Endothelial cell of umbilical vein (primary cell): ENCODE results near the gene ATP13A4.

Experiments used
- CTCF ChIP-seq, 2 donors: IDR thresholded peaks; 1 replicate in 1 of 2; 2 replicates in 1 of 2; pipeline ENCODE4 v1.5.1; 2011; ENCODE audit warnings: low read length in 2 of 2, mild to moderate bottlenecking in 2 of 2, moderate library complexity in 2 of 2, control low read depth in 1 of 2, inconsistent platforms in 1 of 2, low read depth in 1 of 2; ENCODE audit not compliant: insufficient read depth in 1 of 2; ENCODE audit errors: extremely low read depth in 1 of 2
- EZH2 ChIP-seq: IDR thresholded peaks from 2 replicates; pipeline ENCODE4 v1.6.1; 2012; ENCODE audit warnings: borderline replicate concordance, low read depth, mild to moderate bottlenecking, moderate library complexity, low read length, inconsistent platforms; ENCODE audit not compliant: severe bottlenecking
- MAX ChIP-seq: IDR thresholded peaks from 2 replicates; pipeline ENCODE4 v1.6.1; 2011; ENCODE audit not compliant: insufficient read depth, insufficient read length
- POLR2A ChIP-seq: IDR thresholded peaks from 2 replicates; pipeline ENCODE4 v1.6.1; 2012; ENCODE audit warnings: low read depth, mild to moderate bottlenecking, control low read depth, low read length
- POLR2AphosphoS5 ChIP-seq: IDR thresholded peaks from 2 replicates; pipeline ENCODE4 v1.6.1; 2012; ENCODE audit warnings: low read depth, mild to moderate bottlenecking, control low read depth, low read length, moderate library complexity; ENCODE audit not compliant: insufficient read depth

- TF ChIP-seq CTCF (IDR thresholded peaks at IDR 0.05; ENCODE audit: extremely low read depth in 1 of 2, insufficient read depth in 1 of 2, low read depth in 1 of 2, low read length in 2 of 2) (no peak), POLR2A (no peak), EZH2 (no peak), POLR2AphosphoS5 (no peak), MAX (no peak)
Observed at GRCh38 chr3:193563426-193563825, 8.7 kb upstream of the ATP13A4 start.
